GM18499 (cell line): ENCODE measurements around the gene LAMC3.
"Not testable (repeated sequence)": the region's sequence is repeated elsewhere in the genome, so short reads cannot be mapped to it uniquely, and the experiment has no call there.

Experiments used
- ATAC-seq: cut with Tn5 transposase; IDR thresholded peaks from one replicate; pipeline ENCODE4 v1.9.1; 2021; ENCODE audit warnings: moderate number of reproducible peaks; ENCODE audit not compliant: insufficient read depth, unreplicated experiment

LAMC3 gene

DNA sequence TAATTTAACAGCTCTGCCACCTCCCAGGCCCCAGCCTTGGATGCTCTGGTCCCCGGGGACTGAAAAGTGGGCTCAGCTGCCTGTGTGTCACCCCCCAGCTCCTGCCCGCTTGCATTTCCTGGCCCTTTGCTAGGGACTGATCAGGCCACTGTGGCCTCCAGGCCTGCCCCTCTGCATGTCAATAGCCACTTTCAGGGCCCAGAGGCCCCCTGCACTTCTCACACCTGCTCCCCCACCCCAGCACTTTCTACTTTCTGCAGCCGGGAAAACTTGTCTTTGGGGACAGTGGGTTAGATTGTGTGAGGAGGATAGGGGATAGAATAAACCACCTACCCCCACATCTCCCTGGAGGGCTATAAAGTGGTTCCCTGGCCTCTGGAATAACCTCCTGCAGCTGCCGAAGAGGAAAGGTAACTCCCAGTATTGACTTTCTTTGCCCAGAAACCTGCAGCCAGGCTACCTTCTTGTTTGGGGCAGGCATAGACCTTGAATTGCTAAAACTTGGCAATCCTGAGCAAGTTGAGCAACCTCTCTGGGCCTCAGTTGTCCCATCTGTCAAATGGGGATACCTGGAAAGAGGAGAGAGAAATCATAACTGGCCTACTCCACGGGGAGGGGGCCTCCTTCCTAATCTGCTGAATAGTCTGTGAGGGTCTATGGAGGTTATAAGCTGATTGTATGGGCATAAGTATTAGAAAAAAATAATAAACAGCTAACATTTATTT lies 95.2 kb downstream of the LAMC3 start:
- ATAC-seq, result no peak

DNA sequence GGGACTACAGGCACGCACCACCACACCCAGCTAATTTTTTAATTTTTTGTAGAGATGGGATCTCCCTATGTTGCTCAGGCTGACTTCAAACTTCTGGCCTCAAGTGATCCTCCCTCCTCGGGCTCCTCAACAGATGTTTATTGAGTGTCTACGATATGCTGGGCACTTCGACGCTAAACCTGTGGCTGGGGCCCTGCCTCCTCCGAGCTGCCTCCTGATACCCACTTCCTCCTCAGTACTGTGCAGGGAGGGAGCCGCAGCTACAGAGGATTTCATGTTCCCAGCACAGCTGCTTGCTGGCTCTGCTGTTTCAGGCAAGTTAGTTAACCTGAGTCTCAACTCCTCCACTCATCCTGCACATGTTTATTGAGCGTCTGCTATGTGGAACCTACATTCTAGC lies 97.0 kb downstream of the LAMC3 start:
- ATAC-seq, result no peak

DNA sequence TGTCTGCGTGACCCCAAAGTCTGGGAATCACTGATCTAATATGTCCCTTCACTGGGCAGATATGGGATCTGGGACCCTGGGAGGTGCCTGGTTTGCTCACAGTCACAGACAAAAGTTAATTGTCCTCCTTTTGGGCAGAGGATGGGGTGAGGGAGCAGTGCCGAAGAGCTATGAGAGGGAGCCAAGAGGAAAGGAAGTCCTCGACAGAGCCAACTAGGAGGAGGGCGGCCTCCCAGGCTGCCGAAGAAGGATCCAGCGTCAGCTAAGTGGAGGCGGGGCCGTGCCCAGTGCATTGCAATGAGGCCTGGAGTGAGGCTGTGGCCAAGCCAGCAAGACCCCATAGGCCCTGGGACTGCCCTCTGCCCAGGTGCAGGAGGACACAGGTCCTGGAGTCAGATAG lies 98.8 kb downstream of the LAMC3 start:
- ATAC-seq, result no peak

DNA sequence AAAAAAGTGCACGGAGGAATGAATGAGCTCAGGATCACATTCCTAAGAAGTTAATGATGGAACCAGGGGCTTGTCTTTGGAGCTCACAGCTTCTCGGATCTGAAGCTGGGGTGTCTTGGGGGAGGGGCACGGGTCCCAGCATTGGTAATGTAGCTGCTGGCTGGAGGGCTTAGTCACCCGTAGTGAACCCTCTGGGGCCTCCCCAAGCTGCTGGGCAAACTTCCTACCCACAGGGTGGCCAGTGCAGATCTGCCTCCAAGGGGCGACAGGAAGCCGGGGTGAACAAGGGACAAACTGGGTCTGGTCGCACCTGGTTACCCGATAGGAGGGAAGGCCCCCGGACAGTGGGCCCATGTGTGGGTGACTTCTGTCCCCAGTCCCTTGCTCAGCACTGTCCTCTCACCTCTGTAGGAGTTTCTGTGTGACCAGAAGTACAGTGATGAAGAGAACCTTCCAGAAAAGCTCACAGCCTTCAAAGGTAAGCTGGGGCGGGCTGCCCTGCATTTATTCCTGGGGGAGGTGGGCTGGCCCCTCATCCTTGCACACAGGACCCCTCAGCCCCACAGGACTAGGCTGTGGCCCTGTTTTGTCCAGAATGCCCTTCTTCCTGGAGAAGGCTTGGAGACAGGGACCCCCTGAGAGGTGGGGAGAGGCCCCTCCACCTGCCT lies 102.3 kb downstream of the LAMC3 start:
- no peak for ATAC-seq

DNA sequence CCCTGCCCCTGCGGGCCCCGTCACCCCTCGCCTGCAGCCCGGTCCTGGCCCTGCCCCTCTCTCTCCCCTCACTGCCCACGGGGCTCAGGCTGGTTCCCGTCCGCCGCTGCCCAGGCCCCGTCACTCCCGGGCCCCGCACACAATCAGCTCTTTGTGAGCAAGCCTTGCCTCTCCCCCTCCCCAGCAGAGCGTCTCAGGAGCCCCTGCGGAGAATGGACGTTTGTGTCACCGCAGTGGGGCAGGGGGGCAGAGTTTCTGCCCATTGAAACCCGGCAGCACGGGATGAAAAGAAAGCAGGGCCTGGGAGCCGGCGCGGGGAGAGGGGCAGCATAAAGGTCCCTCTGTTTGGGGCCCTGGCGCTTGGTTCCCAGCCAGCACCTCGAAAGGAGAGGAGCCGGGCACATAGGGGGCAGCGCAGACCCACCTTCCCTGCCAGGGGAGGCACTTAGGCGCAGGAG lies 102.9 kb downstream of the LAMC3 start:
- no peak for ATAC-seq

DNA sequence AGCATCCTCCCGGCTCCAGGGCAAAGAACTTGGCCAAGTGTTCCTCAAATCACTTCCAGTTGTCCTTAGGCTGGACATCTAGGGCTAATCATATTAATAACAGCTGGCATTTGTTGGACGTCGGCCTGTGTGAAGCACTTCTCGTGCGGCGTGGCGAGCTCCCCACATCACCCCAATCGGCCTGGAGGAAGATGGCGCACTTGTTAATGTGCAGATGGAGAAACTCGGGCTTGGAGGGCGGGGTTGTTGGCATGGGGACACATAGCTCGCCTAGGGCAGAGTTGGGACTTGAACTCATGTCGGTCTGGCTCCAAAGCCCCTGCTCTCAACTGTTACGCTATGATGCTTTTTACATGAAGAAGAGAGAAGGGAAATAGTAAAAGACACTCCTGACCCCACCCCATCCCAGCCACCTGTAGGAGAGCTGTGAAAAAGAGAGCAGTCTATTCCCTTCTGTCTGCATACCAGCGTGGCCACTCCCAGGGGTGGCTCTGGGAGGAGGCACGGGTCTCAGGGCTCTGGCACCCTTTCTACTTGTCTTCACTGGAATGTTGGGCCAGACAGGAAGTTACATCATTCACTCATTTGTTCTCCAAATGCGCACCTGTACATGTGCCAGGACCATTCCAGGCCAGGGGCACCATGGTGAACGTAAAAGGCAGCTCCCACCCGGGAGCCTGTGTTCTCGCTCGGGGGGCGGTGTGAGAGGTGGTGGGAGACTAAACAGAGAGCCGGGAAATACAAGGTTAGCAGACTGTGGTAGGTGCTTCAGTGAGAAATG lies 103.6 kb downstream of the LAMC3 start:
- ATAC-seq, result no peak

DNA sequence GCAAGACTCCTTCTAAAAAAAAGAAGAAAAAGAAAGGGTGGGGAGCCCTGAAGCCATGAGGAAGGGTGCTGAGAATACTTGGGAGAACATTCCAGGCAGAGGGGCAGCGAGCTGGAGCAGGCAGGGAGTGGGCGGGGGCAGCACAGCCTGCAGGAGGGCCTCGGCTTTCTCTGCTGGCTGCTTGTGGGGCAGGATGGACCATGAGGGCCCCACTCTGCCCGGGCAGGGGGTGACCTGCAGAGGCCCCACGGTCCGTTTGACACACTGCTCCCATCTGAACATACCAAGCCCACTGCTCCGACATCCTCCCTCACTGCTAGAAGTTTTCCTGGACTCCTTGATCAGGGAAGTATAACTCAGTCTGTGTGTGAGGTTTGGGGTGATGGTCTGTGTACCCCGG lies 104.7 kb downstream of the LAMC3 start:
- ATAC-seq, result no peak

DNA sequence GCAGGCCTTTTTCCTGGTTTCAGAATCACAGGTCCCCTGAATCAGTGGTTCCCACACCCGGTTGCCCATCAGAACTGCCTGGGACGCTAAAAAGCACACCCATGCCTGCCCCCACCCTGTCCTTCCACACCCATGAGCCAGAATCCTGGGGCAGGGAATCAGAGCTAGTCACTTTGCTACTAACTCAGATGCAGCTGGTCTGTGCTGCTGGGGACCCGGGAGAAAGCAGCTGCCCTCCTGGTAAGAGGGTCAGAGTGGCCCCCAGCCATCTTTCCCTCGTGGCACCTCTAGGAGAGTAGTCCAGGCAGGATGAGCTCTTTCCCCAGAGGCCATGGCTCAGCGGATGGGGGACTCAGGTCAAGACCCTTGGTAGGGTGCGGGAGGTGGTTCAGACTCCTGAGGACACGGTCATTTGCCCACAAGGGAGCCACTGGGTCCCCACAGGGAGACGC lies 105.1 kb downstream of the LAMC3 start:
- ATAC-seq, result no peak

DNA sequence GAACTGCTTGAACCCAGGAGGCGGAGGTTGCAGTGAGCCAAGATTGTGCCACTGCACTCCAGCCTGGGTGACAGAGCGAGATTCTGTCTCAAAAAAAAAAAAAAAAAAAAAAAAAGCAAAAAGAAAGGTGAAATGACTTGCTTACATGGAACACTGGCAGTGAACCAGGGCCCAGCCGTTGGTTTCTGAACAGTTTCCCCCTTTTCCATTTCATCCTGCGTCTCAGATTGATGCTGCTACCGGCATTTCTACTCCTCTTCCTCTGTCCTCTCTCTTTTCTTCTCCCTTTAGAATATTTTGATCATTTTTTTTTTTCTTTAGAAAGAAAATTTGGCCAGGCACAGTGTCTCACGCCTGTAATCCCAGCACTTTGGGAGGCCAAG lies 106.4 kb downstream of the LAMC3 start:
- not testable (repeated sequence) for ATAC-seq

DNA sequence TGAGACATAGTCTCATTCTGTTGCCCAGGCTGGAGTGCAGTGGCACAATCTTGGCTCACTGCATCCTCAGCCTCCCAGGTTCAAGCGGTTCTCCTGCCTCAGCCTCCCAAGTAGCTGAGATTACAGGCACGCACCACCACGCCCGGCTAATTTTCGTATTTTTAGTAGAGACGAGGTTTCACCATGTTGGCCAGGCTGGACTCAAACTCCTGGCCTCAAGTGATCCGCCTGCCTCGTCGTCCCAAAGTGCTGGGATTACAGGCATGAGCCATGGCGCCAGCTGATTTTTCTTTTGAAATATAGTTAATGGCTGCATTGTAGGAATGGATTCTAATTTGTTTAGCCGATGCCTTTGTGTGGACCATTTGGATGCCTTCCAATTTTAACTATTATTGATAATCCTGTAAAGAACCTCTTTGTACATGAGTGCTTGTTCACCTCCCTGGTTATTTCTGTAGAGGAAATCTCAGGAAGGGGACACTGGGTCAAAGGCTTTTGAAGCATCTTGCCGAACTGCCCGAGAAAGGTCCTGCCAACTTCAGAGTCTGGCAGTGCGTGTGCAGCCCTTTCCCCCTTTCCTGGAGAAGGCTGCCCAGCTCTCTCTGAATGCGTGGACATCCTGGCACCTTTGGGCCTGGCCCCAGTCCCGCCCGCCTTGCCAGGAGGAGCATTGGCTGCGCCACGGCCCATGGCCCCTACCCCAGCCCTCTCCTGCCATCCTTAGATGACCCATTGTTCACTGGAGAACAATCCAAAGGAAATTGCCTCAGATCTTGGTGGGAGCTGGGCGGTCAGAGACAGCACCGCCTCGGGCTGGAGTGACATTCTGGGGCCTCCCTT lies 107.5 kb downstream of the LAMC3 start:
- ATAC-seq, result no peak

DNA sequence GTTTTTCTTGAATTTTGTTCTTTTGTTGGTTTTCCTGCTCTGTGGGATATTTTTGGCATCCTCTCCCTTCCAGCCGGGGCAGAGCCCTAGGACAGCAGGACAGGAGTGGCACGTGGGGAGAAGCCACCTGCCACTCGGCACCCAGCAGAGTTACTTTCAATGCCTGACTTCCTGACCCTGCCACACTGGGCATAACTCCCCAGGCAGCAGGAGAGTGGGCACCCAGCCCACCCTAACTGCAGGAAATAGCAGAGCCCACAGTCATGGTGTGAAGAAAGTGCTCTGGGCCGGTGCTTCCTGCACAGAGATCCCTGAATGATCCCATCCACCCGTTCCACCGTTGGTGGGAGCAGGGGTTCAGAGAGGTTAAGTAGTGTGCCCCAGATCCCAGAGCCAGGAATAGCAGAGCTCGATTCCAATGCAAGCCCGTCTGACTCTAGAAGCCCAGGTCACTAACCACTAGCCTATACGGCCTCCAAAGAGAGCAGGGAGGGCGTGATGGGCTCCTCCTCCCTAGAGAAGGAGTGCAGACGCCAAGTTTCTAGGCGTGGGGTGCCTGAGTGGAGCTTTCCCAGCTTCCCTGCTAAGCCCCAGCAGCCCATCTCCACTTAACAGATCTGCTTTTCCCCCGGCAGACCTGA lies 108.3 kb downstream of the LAMC3 start:
- no peak for ATAC-seq

DNA sequence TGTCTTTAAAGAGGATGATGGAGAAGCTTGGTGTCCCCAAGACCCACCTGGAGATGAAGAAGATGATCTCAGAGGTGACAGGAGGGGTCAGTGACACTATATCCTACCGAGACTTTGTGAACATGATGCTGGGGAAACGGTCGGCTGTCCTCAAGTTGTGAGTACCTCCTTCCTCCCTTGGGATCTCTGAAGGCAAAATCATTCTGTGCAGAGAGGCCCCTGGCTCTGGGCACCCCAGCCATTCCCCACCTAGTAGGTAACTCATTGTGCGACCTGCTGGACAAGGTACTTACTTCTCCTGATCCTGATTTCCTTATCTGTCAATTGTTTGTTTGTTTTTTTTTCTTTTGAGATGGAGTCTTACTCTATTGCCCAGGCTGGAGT lies 108.8 kb downstream of the LAMC3 start:
- no peak for ATAC-seq

DNA sequence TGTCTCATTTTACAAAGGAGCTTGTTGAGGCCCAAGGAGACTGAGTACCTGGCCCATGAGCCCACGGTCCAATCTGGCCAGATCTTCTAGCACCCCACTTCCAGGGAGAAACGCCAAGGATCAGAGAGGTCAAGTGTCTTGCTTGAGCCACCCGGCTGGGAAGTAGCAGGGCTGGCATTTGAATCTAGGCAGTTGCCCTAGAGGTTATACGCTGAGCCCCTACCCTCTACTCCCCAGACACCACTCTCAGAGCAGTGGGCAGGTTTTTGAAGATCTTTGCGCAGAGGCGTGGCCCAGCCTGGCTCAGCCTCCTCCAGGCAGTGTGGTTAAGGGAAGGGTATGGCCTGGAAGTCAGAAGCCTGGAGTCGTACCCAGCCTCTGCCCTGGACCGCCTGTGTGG lies 110.6 kb downstream of the LAMC3 start:
- ATAC-seq, result no peak

DNA sequence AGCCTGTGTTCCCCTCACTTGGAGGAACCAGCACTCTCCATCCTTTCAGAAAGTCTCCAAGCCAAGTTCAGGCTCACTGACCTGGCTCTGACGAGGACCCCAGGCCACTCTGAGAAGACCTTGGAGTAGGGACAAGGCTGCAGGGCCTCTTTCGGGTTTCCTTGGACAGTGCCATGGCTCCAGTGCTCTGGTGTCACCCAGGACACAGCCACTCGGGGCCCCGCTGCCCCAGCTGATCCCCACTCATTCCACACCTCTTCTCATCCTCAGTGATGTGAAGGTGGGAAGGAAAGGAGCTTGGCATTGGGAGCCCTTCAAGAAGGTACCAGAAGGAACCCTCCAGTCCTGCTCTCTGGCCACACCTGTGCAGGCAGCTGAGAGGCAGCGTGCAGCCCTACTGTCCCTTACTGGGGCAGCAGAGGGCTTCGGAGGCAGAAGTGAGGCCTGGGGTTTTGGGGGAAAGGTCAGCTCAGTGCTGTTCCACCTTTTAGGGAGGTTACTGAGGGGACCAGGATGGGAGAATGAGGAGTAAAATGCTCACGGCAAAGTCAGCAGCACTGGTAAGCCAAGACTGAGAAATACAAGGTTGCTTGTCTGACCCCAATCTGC lies 111.8 kb downstream of the LAMC3 start:
- no peak for ATAC-seq

DNA sequence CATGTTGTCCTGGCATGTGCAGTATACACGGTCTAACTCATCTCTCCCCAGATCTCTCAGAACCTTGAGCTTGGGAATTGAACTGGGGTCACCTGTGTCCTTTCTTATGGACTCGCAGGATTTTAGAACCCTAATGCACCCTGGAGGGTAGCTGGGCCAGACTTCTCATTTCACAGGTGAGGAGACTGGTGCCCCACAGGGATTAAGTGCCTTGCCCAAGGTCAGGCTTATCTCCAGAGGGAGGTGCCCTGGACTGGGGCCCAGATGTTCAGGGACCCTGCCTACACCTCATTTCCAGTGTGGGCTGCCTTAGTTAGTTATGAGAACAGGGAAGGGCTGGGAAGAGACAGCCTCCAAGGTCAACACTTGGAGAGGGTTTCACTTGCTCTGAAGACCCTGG lies 112.4 kb downstream of the LAMC3 start:
- ATAC-seq, result no peak

DNA sequence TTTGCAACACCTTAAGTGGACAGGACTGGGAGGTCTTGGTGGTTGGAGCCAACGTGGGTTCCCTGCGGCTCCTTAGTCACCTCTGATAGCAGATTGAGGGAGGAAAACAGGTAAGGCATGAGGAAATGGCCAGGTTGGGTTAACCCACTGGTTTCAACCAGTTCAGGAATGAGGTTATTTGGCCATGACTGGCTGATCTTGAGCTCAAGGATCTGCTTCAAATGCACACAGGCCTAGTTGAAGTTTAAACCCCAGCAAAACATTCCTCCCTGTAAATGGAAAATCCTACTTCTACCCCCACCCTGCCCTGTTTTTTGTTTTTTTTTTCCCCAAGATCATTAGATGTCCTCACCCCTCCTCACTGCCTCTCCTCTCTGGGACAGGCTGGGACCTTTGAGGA lies 113.2 kb downstream of the LAMC3 start:
- ATAC-seq, result no peak

DNA sequence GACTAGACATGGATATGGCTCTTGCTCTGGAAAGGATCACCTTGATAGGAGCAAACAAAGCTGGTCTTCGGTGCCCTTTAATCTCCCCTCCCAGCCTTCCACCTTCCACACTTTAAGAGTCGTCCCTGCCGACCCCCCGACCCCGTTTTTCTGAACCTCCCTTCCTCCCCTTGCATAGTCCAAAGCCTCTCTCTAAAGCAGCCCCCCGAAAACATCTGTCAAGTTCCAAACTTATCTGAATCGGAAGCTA lies 116.0 kb downstream of the LAMC3 start:
- no peak for ATAC-seq

DNA sequence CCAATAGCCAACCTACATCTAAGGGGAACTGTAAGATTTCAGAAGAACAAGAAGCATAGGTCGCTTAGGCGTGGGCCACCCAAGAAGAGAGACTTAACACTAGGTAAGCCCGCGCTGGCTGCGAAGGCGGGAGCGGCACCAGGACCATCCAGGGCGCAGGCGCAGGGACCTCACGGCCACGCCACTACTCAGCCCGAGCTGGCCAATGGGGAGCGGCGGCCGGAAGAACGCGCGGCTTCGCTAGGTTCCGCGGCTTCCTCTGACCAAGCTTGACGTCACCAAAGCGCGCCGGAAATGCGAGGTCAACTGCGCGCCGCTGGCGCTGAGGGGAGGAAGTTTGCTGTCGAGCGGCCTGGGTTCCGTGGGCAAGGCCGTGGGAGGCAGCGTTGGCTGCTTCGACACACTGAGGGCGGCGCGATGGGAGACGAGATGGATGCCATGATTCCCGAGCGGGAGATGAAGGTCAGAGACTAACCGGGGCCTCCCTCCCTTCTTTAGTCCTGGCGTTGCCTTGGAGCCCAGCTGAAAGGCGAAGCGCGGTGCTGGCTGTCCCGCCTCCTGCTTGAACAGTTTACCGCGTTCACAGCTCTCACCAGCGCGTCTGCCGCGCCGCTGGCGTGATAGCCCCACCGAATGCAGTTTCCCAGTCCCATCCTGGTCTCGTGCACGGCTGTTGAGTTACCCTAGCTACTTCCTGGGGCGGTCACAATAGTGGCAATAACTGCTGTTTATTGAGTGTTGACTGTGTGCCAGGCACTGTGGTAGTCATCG lies 116.5 kb downstream of the LAMC3 start, which contains the start of gene NUP214:
TSS of gene NUP214 (plus strand) at position 299 of the 771 bp plus-strand sequence. CDS start at position 418, 119 bp downstream.
- ATAC-seq, result peak; percentile 78

DNA sequence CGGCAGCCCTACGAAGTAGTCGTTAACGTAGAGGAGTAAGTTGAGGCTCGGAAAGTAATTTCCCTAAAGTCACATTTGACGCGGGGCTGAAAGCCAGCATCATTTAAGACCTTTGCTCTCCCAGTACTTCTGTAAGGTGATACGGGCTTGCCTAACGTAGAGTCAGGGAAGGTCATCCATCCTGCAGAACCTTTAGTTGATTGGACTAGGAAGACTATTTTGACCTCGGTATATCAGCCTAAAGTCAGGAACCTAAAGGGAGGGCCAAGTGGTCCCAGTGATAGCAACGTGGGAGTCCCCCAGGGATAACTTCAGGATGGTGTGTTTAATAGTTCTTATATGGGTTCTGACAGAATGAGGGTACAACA lies 117.1 kb downstream of the LAMC3 start:
- peak; percentile 6 for ATAC-seq
